SW480 (cell line): Measurements from ENCODE around the gene FAM117A.
"Not testable (repeated sequence)": the region's sequence is repeated elsewhere in the genome, so short reads cannot be mapped to it uniquely, and the experiment has no call there.

Source experiments
- DNase-seq: peaks from one replicate; pipeline ENCODE4 v3.0.0-alpha.2; 2016; ENCODE audit warnings: low spot score

FAM117A gene

DNA sequence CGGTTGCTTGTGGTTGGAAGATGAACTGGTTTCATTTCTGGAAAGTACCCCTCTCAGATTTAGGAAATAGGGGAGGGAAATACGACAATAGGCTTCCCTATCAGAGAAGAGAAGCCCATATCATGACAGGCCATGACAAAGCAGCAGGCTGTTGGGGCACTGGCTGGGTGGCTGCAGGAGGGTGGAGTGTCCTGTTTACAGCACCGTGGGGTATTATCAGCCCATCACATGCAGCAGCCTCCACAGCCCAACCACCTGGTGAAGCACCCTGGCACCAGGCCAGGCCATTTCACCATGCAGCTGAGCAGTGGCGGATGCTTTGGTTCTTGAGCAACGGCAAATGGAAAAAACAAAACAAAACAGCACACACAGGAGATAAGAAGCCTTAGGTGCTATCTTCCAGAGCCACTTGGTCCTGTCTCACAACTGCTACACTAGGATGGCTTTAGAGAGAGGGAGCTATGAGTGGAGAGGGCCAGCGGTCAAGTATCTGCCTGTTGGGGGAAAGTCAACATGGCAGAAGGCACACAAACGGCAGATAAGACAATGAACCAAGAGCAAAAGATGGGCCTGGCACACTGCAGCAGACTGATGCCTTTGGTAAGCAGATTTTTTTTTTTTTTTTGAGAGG is 24.2 kb downstream of the FAM117A start:
- no peak for DNase-seq

DNA sequence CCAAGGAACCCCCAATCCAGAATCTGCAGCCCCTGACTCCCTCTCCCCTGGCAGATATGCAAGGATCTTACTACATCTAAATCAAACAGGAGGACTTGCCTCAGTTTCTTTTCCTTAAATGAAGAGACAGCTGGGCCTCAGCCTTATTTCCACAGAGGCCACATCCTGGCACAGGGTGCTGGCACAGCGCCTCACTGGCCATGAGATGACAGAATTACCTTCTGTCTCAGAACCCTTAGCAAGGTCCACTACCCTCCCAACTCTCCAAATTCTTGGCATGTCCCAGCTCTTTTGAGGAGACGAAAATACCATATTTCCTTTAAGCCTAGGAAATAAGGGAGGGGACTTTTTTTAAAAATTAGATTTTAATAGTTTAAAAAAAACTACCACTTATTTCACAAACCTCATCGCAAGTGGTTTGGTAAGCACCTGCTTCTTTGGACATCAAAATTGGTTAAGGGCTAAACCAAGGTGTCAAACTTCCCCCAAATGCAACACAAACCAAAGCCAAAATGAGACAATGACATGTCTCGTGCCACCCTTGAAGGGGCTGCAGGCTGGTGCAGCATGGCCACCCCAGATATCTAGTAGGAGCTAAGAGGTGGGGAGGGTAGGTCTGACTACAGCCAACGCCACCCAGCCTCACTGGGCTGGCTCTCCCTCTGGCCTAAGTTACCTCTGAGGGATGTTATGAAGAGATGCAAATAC is 25.3 kb downstream of the FAM117A start:
- no peak for DNase-seq

DNA sequence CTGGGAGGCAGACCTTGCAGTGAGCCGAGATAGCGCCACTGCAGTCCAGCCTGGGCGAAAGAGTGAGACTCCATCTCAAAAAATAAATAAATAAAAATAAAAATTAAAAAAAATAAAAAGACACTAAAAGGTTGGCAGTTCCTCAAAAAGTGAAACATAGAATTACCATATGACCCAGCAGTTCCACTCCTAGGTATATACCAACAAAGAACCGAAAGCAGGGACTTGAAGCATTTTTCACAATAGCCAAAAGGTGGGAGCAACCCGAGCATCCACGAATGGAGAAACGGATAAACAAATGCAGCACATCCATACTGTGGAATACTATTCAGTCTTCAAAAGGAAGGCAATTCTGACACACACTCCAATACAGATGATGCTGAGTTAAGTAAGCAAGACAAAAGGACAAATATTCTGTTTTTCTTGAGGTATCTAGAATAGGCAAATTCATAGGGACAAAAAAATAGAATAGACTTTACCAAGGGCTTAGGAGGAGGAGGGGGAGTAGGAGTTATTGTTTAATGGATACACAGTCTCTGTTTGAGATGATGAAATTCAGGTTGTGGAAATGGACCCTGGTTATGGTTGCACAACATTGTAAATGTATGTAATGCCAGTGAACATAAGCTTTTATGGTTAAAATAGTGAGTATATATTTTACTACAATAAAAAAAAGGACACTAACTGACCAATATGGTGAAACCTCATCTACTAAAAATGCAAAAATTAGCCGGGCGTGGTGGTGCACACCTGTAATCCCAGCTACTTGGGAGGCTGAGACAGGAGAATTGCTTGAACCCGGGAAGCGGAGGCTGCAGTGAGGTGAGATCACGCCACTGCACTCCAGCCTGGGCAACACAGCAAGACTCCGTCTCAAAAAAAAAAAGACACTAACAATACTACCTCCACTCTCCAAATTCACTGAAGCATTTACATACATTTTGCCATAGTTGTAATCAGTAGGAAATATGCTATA is 29.1 kb downstream of the FAM117A start:
- DNase-seq, result no peak

DNA sequence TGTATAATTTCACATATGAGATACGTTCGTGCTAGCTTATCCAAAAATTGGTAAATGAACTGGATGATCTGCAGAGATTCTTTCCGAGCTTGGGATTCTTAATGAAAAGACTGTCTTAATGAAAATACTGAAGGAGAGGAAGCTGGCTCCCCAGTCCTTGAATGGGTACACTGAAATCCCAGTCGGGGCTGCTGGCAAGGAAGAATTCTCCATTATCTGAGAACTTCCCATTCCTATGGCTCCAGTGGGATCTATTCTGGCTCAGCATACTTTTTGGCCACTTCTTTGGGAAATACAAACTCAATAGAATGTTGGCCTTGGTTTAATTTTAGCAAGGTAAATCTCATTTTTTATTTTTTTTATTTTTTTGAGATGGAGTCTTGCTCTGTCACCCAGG is 32.5 kb downstream of the FAM117A start:
- DNase-seq, result no peak

DNA sequence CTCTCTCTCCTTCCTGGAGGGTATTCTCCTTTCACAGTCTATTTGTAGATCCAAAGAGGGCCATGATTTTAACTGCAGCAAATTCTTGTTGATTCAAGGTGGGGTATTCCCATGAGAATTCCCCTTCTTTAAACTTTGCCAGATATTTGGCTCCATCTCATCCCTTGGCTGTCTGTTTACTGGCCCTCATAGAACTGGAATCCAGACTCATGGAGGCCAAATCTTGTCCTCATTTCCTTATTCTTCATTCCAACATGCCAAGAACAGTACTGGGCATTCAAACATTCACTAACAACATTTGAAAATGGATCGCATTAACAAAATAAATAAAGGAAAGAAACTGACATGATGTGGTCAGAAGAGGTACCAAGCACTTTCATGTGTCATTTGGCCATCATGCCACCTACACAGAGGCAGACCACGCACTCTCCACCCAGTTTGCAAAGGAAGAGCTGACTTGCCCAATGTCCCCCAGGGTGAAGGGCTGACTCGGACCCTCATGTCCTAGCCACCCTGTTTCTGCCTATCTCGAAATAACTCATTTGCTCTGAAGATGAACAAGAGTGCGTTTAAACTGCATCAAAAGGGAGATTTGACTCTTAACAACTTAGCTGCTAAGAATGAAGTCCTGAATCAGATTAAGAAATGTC is 33.0 kb downstream of the FAM117A start:
- no peak for DNase-seq

DNA sequence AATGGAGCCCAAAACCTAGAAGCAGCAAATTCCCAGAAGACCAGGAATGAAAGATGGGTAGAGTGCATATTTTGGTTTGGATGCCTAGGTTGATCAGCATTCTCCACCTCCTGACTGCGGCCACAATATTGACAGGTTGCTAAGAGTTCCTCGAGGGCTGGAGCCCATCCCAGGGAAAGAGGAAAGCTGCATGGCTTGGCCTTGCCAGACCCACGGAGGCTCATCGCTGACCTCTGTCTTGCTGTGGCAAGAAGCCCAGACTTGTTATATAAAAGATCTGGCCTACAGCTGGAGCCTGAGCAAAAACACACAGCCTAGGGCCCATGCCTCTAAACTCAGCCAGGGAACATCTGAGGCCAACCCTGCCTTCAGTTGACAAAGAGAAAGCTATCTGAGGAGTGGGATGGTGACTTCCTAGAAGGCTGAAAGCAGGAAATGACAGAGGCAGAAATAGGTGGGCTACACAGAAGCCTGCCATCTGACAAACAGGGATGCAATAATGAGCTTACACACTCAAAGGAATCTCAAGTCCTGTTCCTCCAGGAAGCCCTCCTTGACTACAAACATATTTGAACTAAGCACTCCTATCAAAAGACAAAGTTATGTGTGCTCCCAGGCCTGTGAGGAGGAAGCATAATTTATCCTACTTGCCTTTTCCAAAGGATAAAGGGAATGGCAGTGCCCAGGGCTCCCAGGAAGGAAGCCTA is 33.7 kb downstream of the FAM117A start:
- DNase-seq, result no peak

DNA sequence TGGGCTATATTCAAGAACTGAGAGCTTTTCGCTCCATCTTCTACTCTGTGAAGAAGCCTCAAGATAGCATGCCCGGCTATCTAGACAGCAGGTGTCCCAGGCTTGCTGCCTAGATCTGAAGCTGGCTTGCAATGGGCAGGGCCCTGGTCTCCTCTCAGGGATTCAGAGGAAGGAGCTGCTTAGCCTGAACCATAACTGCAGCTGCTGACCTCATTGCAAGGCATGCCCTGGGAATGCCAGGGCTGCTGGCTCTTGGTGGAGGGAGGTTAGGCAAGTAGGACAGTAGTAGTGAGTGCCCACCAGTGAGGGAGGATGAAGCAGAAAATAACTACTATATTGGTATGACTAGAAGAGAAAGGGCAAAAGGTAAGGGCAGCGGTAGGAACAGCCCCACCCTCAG is 34.9 kb downstream of the FAM117A start:
- no peak for DNase-seq

DNA sequence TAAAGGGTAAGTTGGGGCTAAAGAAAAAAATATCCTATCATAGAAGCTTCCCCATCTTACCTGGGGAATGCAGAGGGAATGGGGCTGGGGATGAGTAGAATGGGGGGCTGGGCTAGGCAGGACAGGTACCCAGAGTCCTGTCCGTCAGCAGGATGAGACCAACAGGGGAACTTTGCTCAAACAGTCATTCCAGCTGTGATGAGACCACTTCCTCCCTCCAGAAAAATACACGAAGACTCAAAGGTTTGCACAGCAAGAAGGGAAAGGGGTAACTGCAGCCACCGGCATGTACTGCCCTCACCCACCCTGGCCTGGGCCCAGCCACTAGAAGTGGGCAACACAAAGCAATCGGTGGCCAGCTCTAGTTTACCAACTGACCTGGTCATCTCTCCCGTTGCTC is 35.5 kb downstream of the FAM117A start:
- no peak for DNase-seq

DNA sequence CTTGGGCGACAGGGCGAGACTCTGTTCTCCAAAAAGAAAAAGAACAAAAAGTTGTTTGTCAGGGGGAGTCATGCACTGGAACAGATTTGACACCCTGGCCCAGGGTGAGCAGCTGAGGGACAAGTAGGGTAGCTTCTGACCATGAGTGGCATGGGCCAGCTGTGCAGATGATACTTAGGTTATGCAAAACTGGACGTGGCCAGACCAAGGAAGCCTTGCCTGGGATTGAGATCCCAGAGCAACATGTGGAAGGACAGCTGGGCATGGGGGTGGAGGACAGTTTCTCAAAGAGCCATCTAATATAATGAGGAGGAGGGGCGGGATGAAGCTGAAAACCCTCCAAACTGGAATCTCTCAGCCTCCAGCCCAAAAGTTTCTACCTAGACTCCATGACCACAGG is 36.6 kb downstream of the FAM117A start:
- no peak for DNase-seq

DNA sequence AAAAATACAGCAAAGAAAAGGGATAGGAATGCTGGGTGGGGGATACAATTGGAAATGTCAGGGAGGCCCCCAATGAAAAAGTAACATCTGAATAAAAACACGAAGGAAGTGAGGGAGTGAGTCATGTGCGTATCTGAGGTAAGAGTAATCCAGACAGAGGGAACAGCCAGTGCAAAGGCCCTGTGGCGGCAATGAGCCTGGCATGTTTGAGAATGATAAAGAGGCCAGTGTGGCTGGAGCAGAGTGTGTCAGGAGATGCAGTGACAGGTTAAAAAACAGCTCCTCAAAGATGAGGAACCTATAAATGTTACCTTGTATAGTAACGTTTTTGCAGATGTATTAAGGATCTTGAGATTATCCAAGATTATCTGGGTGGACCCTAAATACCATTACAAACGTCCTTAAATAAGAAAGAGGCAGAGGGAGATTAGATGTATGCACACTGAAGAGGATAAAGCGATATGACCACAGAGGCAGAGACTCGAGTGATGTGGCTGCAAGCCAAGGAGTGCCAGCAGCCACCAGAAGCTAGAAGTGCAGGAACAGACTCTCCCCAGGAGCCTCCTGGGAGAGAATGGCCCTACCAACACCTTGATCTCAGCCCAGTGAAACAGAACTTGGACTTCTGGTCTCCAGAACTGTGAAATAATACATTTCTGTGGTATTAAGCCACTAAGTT is 38.3 kb downstream of the FAM117A start:
- no peak for DNase-seq

DNA sequence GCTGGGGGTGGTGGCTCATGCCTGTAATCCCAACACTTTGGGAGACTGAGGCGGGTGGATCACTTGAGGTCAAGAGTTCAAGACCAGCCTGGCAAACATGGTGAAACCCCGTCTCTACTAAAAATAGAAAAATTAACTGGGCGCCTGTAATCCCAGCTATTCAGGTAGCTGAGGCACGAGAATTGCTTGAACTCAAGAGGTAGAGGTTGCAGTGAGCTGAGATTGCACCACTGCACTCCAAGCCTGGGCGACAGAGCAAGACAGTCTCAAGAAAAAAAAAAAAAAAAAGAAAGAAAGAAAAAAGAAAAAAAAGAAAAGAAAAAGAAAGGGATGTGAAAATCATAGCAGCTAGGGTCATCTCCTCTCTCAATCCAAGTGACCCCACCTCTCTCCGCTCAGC is 39.4 kb downstream of the FAM117A start:
- DNase-seq, result not testable (repeated sequence)

DNA sequence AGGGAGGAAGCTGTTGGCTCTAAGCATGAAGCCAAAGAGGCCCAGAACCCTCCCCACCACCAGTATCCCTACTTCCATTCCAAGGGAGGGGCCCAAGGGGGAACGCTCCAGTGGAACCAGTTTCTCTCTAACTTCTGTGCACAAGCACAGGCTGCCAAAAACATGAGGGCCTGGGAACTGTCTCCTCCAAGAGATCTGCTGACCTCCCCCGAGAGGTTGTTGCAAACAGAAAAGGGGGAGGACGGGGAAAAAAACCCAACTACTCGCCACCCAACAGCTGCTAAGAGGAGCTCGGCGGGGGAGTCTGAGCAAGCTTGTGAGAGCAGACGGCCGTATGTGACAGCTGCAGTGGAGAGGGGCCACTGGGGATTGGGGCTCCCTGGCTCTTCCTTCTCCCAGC is 40.5 kb downstream of the FAM117A start:
- DNase-seq, result no peak

DNA sequence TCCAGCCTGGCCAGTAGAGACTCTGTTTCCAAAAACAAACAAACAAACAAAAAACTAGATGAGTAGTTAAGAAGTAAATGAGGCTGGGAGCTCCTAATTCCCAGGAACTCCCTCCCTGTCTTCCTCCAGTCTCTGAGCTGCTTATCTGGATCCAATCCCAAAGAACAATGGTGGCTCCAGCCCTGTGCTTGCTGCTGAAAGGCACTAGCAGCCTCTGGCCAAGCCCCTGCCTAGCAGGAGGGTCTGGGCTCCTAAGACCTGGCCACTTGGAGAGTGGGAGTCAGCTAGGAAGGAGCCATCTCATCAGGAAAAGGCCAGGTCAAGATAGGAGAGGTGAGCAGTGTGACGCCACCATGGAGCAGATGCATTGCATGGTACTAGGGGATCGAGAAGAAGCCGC is 41.9 kb downstream of the FAM117A start:
- no peak for DNase-seq

DNA sequence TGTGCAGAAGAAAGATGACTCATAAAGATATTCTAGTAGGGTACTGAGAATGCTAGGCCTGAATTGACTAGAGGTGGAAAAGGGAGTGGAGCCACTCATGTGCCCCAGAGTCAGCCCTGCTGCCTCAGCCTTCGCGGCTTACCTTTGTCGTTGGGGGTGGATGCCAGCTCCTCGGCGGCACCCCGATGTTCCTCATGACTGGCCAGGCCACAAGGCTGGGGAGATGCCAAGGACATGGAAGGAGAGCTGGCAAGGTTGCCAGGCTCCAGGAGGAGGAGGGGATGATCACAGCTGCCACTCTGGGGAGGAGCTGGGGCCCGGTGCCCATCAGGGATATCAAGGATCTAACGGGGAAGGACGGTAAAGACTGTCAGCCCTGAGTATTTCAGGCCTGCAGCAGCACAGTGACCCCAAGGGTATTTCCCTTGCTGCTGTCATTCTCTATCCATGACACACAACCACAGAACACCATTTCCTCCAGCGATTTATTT is 46.5 kb downstream of the FAM117A start:
- DNase-seq, result no peak

DNA sequence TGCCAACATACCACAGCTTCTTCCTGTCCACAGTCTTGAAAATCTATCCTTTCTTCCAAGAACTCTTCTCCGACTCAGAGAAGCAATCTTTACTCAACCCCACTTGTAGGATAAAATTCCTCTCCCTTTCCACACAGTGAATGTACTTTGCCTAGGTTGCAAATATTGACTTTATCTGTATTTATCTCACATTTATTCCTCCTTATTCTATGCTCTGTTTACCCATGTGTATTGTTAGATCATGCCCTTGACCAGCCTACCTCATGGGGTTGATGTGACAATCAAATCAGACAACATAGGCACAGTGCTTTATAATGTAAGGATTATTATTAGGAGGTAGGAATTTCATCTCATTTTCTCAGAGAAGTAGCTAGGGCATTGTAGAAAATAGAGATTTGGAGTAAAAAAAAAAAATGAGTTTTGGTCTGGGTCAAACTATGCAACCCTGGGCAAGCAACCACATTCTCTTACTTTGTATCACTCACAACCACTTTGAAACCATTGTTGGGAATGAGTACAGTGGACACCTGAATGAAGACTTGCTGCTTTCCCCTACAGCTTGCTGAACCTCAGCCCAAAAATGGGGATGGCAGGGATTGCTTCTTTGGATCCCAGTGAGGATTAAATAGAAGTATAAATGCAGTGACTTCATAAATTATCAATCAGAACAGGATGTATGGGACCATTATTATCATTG is 47.1 kb downstream of the FAM117A start:
- DNase-seq, result no peak

DNA sequence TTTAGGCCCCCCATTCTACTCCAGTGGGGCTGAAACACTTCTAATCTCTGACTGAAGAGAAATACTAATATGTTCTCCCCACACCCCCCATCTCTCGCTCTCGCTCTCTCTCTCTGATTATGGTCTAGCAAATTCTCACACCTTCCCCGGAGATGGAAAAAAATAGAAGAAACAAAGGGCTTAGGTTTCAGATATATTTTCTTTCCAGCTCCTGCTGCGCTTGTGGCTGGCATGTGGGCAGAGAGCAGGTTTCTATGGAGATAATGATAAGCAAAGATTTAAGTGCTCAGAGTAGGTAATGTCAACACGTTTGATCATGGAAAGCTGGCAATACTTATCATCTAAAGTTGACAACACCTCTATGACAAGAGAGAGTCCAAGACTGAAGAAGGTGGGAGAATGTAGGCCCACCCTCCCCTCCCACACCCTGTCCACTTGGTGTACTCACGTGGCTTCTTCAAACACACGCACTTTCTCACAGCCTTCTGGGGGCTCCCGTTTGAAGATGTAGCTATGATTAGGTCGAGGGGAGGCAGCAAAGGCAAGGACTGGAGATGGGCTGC is 48.1 kb downstream of the FAM117A start:
- no peak for DNase-seq

DNA sequence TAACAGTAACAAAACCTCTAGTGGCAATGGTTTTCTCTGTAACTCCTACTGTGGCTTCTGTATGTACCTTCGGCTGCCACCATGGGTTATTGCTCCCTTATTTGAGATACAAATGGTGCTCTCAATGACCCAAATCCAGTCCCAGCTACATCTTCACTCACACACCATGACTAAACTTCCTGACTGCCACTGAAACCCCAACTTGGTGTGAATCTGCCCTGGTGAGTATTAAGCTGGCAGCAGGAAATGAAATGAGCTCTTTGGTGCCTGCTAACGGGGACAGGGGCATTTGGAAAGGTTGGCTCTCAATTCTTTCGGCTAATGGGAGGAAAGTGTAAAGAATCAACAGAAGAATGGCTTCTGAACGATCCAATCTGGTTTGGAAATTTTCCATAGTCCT is 48.7 kb downstream of the FAM117A start:
- DNase-seq, result no peak

DNA sequence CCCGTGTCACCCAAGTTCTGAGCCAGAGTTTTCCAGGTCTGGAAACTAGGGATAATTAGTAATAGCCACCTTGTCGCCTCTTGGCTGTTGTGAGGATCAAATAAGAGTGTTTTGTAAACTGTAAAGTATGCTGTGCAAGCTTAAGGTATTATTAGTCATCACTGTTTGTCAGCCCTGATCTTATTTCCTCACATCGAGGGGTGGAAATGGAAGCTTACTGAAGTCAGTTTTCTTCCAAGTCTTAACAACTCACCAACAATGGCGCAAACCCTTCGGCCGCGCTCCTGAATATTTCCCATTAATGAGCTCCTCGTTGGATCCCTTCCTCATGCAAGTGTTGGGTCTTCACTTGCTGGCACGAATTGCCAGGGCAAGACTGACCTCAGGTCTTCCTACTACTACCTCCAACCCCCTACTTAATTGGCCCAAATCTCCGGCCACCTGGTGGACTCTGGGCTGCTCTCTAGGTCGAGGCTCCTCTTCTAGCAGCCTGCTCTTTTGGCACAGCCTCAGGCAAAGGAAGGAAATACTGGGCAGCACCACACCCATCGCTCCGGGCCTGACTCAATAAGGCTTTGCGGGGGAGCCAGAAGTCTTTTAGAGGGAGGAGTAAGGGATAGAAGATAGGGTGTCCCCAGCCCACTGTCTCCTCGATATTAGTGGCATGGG is 55.3 kb downstream of the FAM117A start:
- DNase-seq, result no peak
